Tibial nerve (tissue), 4 donors: ENCODE data around the gene PRMT3.

Experiments used
- EP300 ChIP-seq, 2 donors: sonication (generic); formaldehyde crosslinking; IDR thresholded peaks; one replicate each; pipeline ENCODE4 v1.6.1; 2017; ENCODE audit warnings: antibody characterized with exemption in 2 of 2, mild to moderate bottlenecking in 1 of 2
- POLR2A ChIP-seq, 2 donors: fragments of 450-650 bp; IDR thresholded peaks; one replicate each; pipeline ENCODE4 v1.6.1; 2017; ENCODE audit warnings: antibody characterized with exemption in 2 of 2, mild to moderate bottlenecking in 2 of 2, moderate library complexity in 2 of 2
- TF ChIP-seq, protein P1 (sequence below), 5 experiments: fragments of 200-600 bp in 3 of 5; fragments of 450-650 bp in 2 of 5; sonication (generic) in 3 of 5; IDR thresholded peaks; one replicate each; pipeline ENCODE4 v1.5.1; 2016 to 2019; ENCODE audit warnings: antibody characterized with exemption in 5 of 5, mild to moderate bottlenecking in 3 of 5, moderate library complexity in 2 of 5

GRCh38 chr11:20497124-20497792, 109.7 kb downstream of the PRMT3 start:
- TF ChIP-seq, protein P1, sequence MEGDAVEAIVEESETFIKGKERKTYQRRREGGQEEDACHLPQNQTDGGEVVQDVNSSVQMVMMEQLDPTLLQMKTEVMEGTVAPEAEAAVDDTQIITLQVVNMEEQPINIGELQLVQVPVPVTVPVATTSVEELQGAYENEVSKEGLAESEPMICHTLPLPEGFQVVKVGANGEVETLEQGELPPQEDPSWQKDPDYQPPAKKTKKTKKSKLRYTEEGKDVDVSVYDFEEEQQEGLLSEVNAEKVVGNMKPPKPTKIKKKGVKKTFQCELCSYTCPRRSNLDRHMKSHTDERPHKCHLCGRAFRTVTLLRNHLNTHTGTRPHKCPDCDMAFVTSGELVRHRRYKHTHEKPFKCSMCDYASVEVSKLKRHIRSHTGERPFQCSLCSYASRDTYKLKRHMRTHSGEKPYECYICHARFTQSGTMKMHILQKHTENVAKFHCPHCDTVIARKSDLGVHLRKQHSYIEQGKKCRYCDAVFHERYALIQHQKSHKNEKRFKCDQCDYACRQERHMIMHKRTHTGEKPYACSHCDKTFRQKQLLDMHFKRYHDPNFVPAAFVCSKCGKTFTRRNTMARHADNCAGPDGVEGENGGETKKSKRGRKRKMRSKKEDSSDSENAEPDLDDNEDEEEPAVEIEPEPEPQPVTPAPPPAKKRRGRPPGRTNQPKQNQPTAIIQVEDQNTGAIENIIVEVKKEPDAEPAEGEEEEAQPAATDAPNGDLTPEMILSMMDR (IDR thresholded peaks at IDR 0.05): no peak
- no peak for TF ChIP-seq POLR2A (IDR thresholded peaks at IDR 0.05)
- TF ChIP-seq EP300 (IDR thresholded peaks at IDR 0.05): no peak
